K562 (cell line): ENCODE results near the gene SLC9A1. TPM values are rescaled to one million over a fixed set of nuclear protein-coding genes. Genes with fewer than 3 reads are reported as not detected.

ENCODE experiments used
- ARHGAP35 ChIP-seq: fragments of 450-650 bp; IDR thresholded peaks from 2 replicates; pipeline ENCODE4 v1.6.1; 2018; ENCODE audit not compliant: partially characterized antibody
- CEBPB ChIP-seq: fragments of 450-650 bp; IDR thresholded peaks from 2 replicates; pipeline ENCODE4 v1.6.1; 2016; ENCODE audit warnings: missing genetic modification characterization, missing compliant biosample characterization
- CGGBP1 ChIP-seq: fragments of 250-450 bp; sonication (Bioruptor Pico); IDR thresholded peaks from 2 replicates; pipeline ENCODE4 v1.9.0; 2021; ENCODE audit warnings: mild to moderate bottlenecking
- E2F3 ChIP-seq: fragments of 250-450 bp; sonication (Bioruptor Pico); IDR thresholded peaks from 2 replicates; pipeline ENCODE4 v1.4.0; 2020; ENCODE audit warnings: mild to moderate bottlenecking
- GTF2E2 ChIP-seq: fragments of 200-800 bp; sonication (Bioruptor generic); IDR thresholded peaks from 2 replicates; pipeline ENCODE4 v1.6.1; 2016; ENCODE audit warnings: missing genetic modification characterization, missing compliant biosample characterization
- IFI16 ChIP-seq: fragments of 250-450 bp; sonication (Bioruptor Pico); IDR thresholded peaks from 2 replicates; pipeline ENCODE4 v2.1.2; 2022; ENCODE audit warnings: mild to moderate bottlenecking, inconsistent platforms
- KDM1A ChIP-seq, 2 experiments: fragments of 450-650 bp; IDR thresholded peaks; 2 replicates each; pipeline ENCODE4 v1.6.1; 2016; ENCODE audit warnings: mild to moderate bottlenecking in 2 of 2
- MED1 ChIP-seq: sonication (generic); formaldehyde crosslinking; IDR thresholded peaks from 2 replicates; pipeline ENCODE4 v1.8.1; 2023; ENCODE audit warnings: missing genetic modification reagents, borderline replicate concordance
- MGA ChIP-seq: fragments of 450-650 bp; IDR thresholded peaks from 2 replicates; pipeline ENCODE4 v1.6.1; 2016; ENCODE audit warnings: mild to moderate bottlenecking, moderate library complexity
- MTA2 ChIP-seq: fragments of 450-650 bp; IDR thresholded peaks from 2 replicates; pipeline ENCODE4 v1.6.1; 2016; ENCODE audit warnings: low read depth
- MTF1 ChIP-seq: fragments of 250-450 bp; sonication (Bioruptor Pico); IDR thresholded peaks from 2 replicates; pipeline ENCODE4 v1.9.0; 2021; ENCODE audit warnings: moderate library complexity, mild to moderate bottlenecking, inconsistent platforms, borderline replicate concordance
- RAD51 ChIP-seq: fragments of 450-650 bp; IDR thresholded peaks from 2 replicates; pipeline ENCODE4 v1.7.1; 2016; ENCODE audit warnings: low read depth, mild to moderate bottlenecking, borderline replicate concordance
- RBM22 ChIP-seq: fragments of 200-400 bp; formaldehyde crosslinking; IDR thresholded peaks from 2 replicates; pipeline ENCODE4 v1.6.1; 2018; ENCODE audit warnings: low read length, low read depth; ENCODE audit not compliant: poor library complexity, severe bottlenecking
- RHOXF2B ChIP-seq: fragments of 250-450 bp; sonication (Bioruptor Pico); conservative IDR thresholded peaks from 2 replicates; pipeline ENCODE4 v1.5.1; 2021
- SIRT6 ChIP-seq: IDR thresholded peaks from one replicate; pipeline ENCODE4 v1.6.1; 2012; ENCODE audit warnings: low read depth, mild to moderate bottlenecking, control low read depth, inconsistent platforms, low read length, moderate library complexity
- TCFL5 ChIP-seq: fragments of 250-450 bp; sonication (Bioruptor Pico); conservative IDR thresholded peaks from 2 replicates; pipeline ENCODE4 v1.6.1; 2021; ENCODE audit warnings: mild to moderate bottlenecking, moderate library complexity, matching md5 sums
- ZNF717 ChIP-seq: fragments of 250-450 bp; sonication (Bioruptor Pico); IDR thresholded peaks from 2 replicates; pipeline ENCODE4 v1.5.0; 2021
- polyA plus RNA-seq, 8 experiments: library from polyadenylated mRNA; depleted of rRNA in 4 of 8; stranded (reverse) in 5 of 8; unstranded in 3 of 8; fragments of >200 nt; fragmentation: Nextera tagmentation in 2 of 8; fragmentation: Illumina TruSeq in 1 of 8; extraction: Ambion mirVana in 2 of 8; extraction: Trizol in 1 of 8; gene quantifications; 2 replicates each; pipeline versions ENCODE4 v1.2.1 to v1.2.3, GENCODE V29; 2011 to 2014; ENCODE audit warnings: inconsistent platforms in 1 of 8, missing spikeins in 1 of 8
- total RNA-seq, 7 experiments: library from RNA; depleted of rRNA in 6 of 7; stranded (reverse); fragments of >200 nt in 6 of 7; fragmentation: Illumina TruSeq in 2 of 7; extraction: Trizol in 2 of 7; gene quantifications; 2 replicates each; pipeline versions ENCODE4 v1.2.1 to v1.2.3, GENCODE V29; 2011 to 2021; ENCODE audit warnings: low replicate concordance in 1 of 7

The SLC9A1 gene
- total and polyA plus RNA-seq, 9 of the 15 experiments (the other 6 are each of a cell fraction or from before 2014, with no cell fraction given): 0.59 to 14.4 (median 2.0) TPM

- no peak for TF ChIP-seq MGA
- no peak for TF ChIP-seq TCFL5 (CRISPR knock-in tag)
- no peak for TF ChIP-seq CGGBP1 (CRISPR knock-in tag)
- TF ChIP-seq SIRT6: no peak
- no peak for TF ChIP-seq CEBPB
- no peak for TF ChIP-seq ZNF717
- TF ChIP-seq MTF1 (CRISPR knock-in tag): no peak
- no peak; the same call in 1 of the 2 replicates for TF ChIP-seq IFI16 (CRISPR knock-in tag)
- no peak for TF ChIP-seq RAD51
- TF ChIP-seq KDM1A (IDR thresholded peaks at IDR 0.05): peak; percentile 90 to 94
- TF ChIP-seq GTF2E2 (tag): no peak
- no peak for TF ChIP-seq RBM22
- peak; percentile 93 for TF ChIP-seq MTA2
- TF ChIP-seq ARHGAP35: no peak
- TF ChIP-seq MED1 (CRISPR knock-in tag): no peak
- TF ChIP-seq E2F3: no peak
- no peak for TF ChIP-seq RHOXF2B (CRISPR knock-in tag)
These were observed 80.6 kb downstream of the SLC9A1 start (continued) for GRCh38 chr1:27074175-27074780.
